ENCODE data around the gene NUDCD2. TPM values are rescaled to one million over a fixed set of nuclear protein-coding genes. Genes with fewer than 3 reads are reported as not detected.
A peak's percentile ranks its signal among the peaks of the same experiment; 100 is the strongest.

NUDCD2 gene
- total RNA-seq, 2 donors from 2014 or later, result 2.0 to 2.5 TPM

GRCh38 chr5:163505368-163506094, 45.6 kb upstream of the NUDCD2 start, which contains the start of gene MAT2B:
Gene MAT2B (plus strand): TSS chr5:163505619. CDS start chr5:163505687, 68 bp downstream.
- peaks cover 0 to 46% of the 10 kb centered on the region in 2 donors for H3K4me1 ChIP-seq
- H3K4me3 ChIP-seq, result peak within 1 kb of the TSS; percentile 76 to 86
- DNase-seq (ENCODE audit: low spot score), result peak; percentile 96
- TF ChIP-seq CTCF (IDR thresholded peaks at IDR 0.05), result peak; percentile 35 to 78
- peak within 1 kb of the TSS; percentile 93 to 99 for H3K27ac ChIP-seq
- no peaks in the 10 kb centered on the region for H3K27me3 ChIP-seq
- H3K9me3 ChIP-seq, result no peaks in the 10 kb centered on the region
- H3K36me3 ChIP-seq, result no peaks in the 10 kb centered on the region

GRCh38 chr5:163505049-163505367, 45.1 kb upstream of the NUDCD2 start:
- Histone ChIP-seq H3K36me3 (no peaks in the 10 kb centered on the region), H3K9me3 (no peaks in the 10 kb centered on the region), H3K4me3 (peak overlapping the region; percentile 76 to 86), H3K4me1 (peaks cover 0 to 46% of the 10 kb centered on the region in 2 donors), H3K27me3 (no peaks in the 10 kb centered on the region), H3K27ac (peak overlapping the region; percentile 93 to 99)
- no peak for DNase-seq (ENCODE audit: low spot score)
- TF ChIP-seq CTCF (IDR thresholded peaks at IDR 0.05), result no peak

GRCh38 chr5:163504079-163504931, 44.4 kb upstream of the NUDCD2 start:
- TF ChIP-seq CTCF (IDR thresholded peaks at IDR 0.05), result no peak
- DNase-seq (ENCODE audit: low spot score), result peak; percentile 66
- Histone ChIP-seq H3K9me3 (no peaks in the 10 kb centered on the region), H3K4me1 (peaks cover 0 to 41% of the 10 kb centered on the region in 2 donors), H3K36me3 (no peaks in the 10 kb centered on the region), H3K27me3 (no peaks in the 10 kb centered on the region), H3K4me3 (peak overlapping the region; percentile 76 to 86), H3K27ac (peak overlapping the region; percentile 93 to 99)

- H3K27me3 ChIP-seq, result no peaks in the 10 kb centered on the region
- peak overlapping the region; percentile 93 to 99 for H3K27ac ChIP-seq
- DNase-seq (ENCODE audit: low spot score), result peak; percentile 79
- no peaks in the 10 kb centered on the region for H3K36me3 ChIP-seq
- H3K9me3 ChIP-seq, result no peaks in the 10 kb centered on the region
- peak; percentile 7 to 53 for TF ChIP-seq CTCF (IDR thresholded peaks at IDR 0.05)
- peaks cover 0 to 35% of the 10 kb centered on the region in 2 donors for H3K4me1 ChIP-seq
- H3K4me3 ChIP-seq, result peak overlapping the region; percentile 76 to 86
Observed at GRCh38 chr5:163503106-163504078, 43.5 kb upstream of the NUDCD2 start.

- peak overlapping the region; percentile 93 to 99 for H3K27ac ChIP-seq
- H3K27me3 ChIP-seq, result no peaks in the 10 kb centered on the region
- H3K36me3 ChIP-seq, result no peaks in the 10 kb centered on the region
- H3K4me3 ChIP-seq, result peak overlapping the region; percentile 76 to 86
- no peaks in the 10 kb centered on the region for H3K9me3 ChIP-seq
- no peak for DNase-seq (ENCODE audit: low spot score)
- peaks cover 0 to 26% of the 10 kb centered on the region in 2 donors for H3K4me1 ChIP-seq
- TF ChIP-seq CTCF (IDR thresholded peaks at IDR 0.05), result no peak
Observed at GRCh38 chr5:163502521-163502920, 42.6 kb upstream of the NUDCD2 start.

Data from right atrium auricular region (tissue), 2 donors.